DOHH2 (cell line): ENCODE data around the gene SENP8.

ENCODE experiments used
- CTCF ChIP-seq: fragments of 200-600 bp; sonication (generic); IDR thresholded peaks from one replicate; pipeline ENCODE4 v1.5.1; 2014; ENCODE audit warnings: antibody characterized with exemption, mild to moderate bottlenecking, low read depth, low read length; ENCODE audit not compliant: poor library complexity, severe bottlenecking
- EZH2phosphoT487 ChIP-seq: fragments of 200-600 bp; sonication (generic); IDR thresholded peaks from 2 replicates; pipeline ENCODE4 v1.6.1; 2017; ENCODE audit warnings: borderline replicate concordance, mild to moderate bottlenecking, antibody characterized with exemption, low read length, moderate library complexity, mixed read lengths

GRCh38 chr15:72163719-72164118 lies 45.5 kb downstream of the SENP8 start:
- TF ChIP-seq CTCF = no peak
- TF ChIP-seq EZH2phosphoT487 = no peak
